DOHH2 (cell line): ENCODE measurements around the gene TMEM119.

Experiments used
- CTCF ChIP-seq: fragments of 200-600 bp; sonication (generic); IDR thresholded peaks from one replicate; pipeline ENCODE4 v1.5.1; 2014; ENCODE audit warnings: antibody characterized with exemption, mild to moderate bottlenecking, low read depth, low read length; ENCODE audit not compliant: poor library complexity, severe bottlenecking
- EZH2phosphoT487 ChIP-seq: fragments of 200-600 bp; sonication (generic); IDR thresholded peaks from 2 replicates; pipeline ENCODE4 v1.6.1; 2017; ENCODE audit warnings: borderline replicate concordance, mild to moderate bottlenecking, antibody characterized with exemption, low read length, moderate library complexity, mixed read lengths

DNA sequence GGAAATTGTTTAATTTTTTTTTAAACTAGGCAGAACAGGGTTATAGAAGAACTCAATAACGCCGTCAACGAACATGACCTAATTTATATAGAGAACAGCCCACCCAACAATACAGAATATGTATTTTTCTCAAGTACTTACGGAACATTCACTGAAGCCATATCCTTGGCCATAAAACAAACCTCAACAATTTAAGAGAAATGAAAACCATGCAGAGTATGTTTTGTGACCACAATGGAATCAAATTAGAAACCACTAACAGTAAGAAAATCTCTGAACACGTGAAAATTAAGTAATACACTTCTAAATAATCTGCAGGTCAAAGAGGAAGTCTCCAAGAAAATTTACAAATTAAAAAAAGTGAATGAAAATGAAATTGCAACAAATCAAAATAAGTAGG is 46.3 kb downstream of the TMEM119 start:
- TF ChIP-seq CTCF (no peak), EZH2phosphoT487 (no peak)
